ENCODE results near the gene RAD54L.

The RAD54L gene

GRCh38 chr1:46205791-46206190, 41.8 kb upstream of the RAD54L start:
- TF ChIP-seq, protein P1, sequence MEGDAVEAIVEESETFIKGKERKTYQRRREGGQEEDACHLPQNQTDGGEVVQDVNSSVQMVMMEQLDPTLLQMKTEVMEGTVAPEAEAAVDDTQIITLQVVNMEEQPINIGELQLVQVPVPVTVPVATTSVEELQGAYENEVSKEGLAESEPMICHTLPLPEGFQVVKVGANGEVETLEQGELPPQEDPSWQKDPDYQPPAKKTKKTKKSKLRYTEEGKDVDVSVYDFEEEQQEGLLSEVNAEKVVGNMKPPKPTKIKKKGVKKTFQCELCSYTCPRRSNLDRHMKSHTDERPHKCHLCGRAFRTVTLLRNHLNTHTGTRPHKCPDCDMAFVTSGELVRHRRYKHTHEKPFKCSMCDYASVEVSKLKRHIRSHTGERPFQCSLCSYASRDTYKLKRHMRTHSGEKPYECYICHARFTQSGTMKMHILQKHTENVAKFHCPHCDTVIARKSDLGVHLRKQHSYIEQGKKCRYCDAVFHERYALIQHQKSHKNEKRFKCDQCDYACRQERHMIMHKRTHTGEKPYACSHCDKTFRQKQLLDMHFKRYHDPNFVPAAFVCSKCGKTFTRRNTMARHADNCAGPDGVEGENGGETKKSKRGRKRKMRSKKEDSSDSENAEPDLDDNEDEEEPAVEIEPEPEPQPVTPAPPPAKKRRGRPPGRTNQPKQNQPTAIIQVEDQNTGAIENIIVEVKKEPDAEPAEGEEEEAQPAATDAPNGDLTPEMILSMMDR (IDR thresholded peaks at IDR 0.05; ENCODE audit: low read depth, low read length): no peak
- no peak for DNase-seq (ENCODE audit: extremely low read depth, low read depth)

DNA sequence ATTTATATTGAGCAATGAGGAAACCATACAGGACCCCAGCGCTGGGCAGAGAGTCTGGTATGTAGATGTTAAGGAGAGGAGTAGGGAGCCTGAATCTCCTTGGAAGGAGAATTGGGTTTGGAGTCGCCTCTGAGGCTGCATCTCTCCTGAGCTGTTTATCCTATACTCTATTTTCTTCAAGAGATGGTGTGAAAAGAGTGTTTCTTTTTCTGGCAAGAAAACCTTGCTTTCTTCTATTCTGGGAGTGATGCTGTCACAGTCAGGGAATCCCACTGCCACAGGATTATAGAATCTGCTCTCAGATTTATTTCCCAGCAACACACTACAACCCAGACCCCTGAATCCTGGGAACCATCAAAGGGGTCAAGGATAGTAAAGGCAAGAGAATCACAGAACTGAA, 41.2 kb upstream of the RAD54L start:
- TF ChIP-seq, protein P1 (IDR thresholded peaks at IDR 0.05; ENCODE audit: low read depth, low read length): no peak
- no peak for DNase-seq (ENCODE audit: extremely low read depth, low read depth)

- TF ChIP-seq, protein P1 (IDR thresholded peaks at IDR 0.05; ENCODE audit: low read depth, low read length): no peak
- no peak for DNase-seq (ENCODE audit: extremely low read depth, low read depth)
These were observed 37.0 kb upstream of the RAD54L start for GRCh38 chr1:46210561-46210960.

- TF ChIP-seq, protein P1 (IDR thresholded peaks at IDR 0.05; ENCODE audit: low read depth, low read length): no peak
- no peak for DNase-seq (ENCODE audit: extremely low read depth, low read depth)
These were observed 36.5 kb upstream of the RAD54L start for GRCh38 chr1:46211051-46211450.

- DNase-seq (ENCODE audit: extremely low read depth, low read depth): no peak
- TF ChIP-seq, protein P1 (IDR thresholded peaks at IDR 0.05; ENCODE audit: low read depth, low read length): no peak
These were observed 32.1 kb upstream of the RAD54L start for GRCh38 chr1:46215504-46215903.

DNA sequence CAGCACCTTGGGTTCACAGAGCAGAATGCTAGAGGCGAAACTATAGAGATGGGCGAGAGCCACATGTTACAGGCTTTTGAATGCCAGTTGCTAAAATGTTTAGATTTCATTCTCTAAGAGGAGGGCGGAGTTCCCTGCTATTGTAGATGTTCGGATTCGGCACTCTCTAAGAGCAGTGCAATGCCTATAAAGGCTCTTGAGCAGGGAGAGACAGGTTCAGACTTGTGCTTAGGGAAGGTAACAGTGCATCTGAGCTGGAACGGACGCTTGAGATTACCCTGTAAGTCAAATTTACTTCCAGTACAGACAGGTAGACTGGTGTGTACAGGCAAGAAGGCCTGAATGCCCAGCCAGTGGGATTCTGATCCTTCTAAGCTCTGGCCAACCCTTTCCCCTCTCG, 29.1 kb upstream of the RAD54L start:
- TF ChIP-seq, protein P1 (IDR thresholded peaks at IDR 0.05; ENCODE audit: low read depth, low read length): no peak
- no peak for DNase-seq (ENCODE audit: extremely low read depth, low read depth)

- TF ChIP-seq, protein P1 (IDR thresholded peaks at IDR 0.05; ENCODE audit: low read depth, low read length): no peak
- DNase-seq (ENCODE audit: extremely low read depth, low read depth): no peak
These were observed 27.7 kb upstream of the RAD54L start for GRCh38 chr1:46219551-46220520.

Data from AG09319 (cell line).